DOHH2 (cell line): ENCODE data around the gene AFDN.

Experiments
- CTCF ChIP-seq: fragments of 200-600 bp; sonication (generic); IDR thresholded peaks from one replicate; pipeline ENCODE4 v1.5.1; 2014; ENCODE audit warnings: antibody characterized with exemption, mild to moderate bottlenecking, low read depth, low read length; ENCODE audit not compliant: poor library complexity, severe bottlenecking
- EZH2phosphoT487 ChIP-seq: fragments of 200-600 bp; sonication (generic); IDR thresholded peaks from 2 replicates; pipeline ENCODE4 v1.6.1; 2017; ENCODE audit warnings: borderline replicate concordance, mild to moderate bottlenecking, antibody characterized with exemption, low read length, moderate library complexity, mixed read lengths

- TF ChIP-seq CTCF = no peak
- TF ChIP-seq EZH2phosphoT487 = no peak
These were observed 38.2 kb upstream of the AFDN start for GRCh38 chr6:167788563-167788903.
